ENCODE results near the gene TMTC3. TPM values are rescaled to one million over a fixed set of nuclear protein-coding genes. Genes with fewer than 3 reads are reported as not detected.
A peak's percentile ranks its signal among the peaks of the same experiment; 100 is the strongest.

Gene TMTC3
- total RNA-seq, 2 donors from 2014 or later: 11.2 to 13.1 TPM

DNA sequence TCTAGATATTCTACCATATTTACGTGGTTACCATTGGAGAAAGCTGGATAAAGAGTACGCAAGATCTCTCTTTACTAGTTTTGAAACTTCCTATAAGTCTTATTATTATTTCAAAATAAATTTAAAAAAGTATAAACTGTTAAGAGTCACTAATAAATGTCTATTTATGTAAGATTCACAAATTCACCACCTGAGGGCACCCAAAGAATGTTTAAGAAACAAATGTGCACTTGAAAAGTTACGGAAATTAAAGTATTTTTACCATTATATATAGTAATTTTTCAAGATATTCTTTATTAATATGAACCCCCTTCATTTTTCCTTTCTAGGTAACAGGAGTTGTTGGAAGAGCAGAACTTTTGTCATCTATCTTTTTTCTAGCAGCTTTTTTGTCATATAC, 11.9 kb downstream of the TMTC3 start:
- no peak for ATAC-seq
- intact Hi-C loops (cut with DNase I): loop anchor here in 1 of 2 donors (5.0 kb wide), 1 partner anchor 843 kb away; no protein-coding TSS in a partner anchor
- DNase-seq: no peak

DNA sequence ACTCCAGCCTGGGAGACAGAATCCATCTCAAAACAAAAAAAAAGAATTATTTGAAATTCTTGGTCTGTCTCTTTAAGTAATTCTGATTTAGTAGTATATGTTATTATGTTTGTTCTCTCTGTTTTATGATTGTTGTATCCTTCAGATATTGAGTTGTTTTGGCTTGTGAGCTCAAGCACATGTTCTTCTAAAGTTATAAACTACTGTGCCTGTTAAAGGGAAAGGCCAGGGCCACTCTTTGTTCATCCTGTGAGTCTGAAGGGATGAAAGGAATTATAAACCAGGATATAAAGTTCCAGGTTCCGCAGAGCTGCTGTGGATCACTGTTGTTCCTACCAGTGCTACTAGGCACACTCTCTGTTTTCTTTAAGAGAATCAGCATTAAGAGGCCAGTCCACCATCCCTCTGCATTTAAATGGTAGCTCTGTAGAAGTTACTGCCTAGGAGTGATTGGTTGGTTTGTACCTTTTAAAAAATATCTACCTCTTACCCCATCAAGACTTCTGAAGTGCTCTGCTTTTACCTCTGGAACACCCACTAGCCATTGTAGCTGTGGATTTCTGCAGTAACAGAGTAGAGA, 14.1 kb downstream of the TMTC3 start:
- no peak for DNase-seq
- no peak for ATAC-seq
- intact Hi-C loops (cut with DNase I): no loop called here

DNA sequence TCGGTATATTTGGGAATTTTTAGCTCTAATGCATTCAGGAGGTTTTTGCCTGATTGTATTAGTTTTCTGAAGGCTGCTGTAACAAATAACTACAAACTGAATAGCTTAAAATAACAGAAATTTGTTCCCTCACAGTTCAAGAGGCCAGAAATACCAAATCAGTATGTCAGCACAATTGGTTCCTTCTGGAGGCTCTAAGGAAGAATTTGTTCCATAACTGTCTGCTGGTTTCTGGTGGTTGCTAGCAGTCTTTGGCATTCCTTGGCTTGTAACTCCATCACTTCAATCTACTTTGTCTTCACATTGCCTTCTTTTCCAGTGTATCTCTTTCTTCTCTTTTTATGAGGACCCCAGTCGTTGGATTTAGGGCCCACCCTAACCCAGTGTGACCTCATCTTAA, 21.3 kb downstream of the TMTC3 start:
- intact Hi-C loops (cut with DNase I): no loop called here
- ATAC-seq (no peak), DNase-seq (no peak)

DNA sequence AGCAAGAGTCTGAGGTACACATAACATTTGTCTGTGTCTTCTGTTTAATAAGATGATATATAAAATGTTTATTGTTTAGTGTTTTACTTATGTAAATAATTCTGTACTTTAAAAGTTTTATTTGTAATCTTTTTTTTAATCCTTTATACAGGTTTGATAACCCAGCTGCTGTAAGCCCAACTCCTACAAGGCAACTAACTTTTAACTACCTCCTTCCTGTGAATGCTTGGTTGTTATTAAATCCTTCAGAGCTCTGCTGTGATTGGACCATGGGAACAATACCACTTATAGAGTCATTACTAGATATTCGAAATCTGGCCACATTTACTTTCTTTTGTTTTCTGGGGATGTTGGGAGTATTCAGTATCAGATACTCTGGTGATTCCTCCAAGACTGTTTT, 24.1 kb downstream of the TMTC3 start:
- ATAC-seq (no peak), DNase-seq (no peak)
- intact Hi-C loops (cut with DNase I): no loop called here

DNA sequence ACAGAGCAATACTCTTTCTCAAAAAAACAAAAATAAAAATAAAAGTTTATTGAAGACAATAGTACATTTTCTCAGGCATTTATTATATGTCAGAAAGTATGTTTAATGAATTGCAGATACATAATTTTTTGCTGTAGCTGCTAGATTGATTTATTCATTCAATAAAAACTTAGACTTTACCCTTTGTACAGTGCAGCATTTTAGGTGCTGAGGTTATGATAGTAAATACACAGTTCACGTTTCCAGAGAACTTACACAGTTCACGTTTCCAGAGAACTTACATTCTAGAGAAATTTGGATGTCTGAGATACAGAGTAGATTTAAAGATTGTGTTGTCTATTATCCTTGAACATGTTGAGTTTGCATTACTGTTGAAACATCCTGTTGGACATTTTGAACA, 25.3 kb downstream of the TMTC3 start:
- intact Hi-C loops (cut with DNase I): no loop called here
- ATAC-seq: no peak
- DNase-seq: no peak

DNA sequence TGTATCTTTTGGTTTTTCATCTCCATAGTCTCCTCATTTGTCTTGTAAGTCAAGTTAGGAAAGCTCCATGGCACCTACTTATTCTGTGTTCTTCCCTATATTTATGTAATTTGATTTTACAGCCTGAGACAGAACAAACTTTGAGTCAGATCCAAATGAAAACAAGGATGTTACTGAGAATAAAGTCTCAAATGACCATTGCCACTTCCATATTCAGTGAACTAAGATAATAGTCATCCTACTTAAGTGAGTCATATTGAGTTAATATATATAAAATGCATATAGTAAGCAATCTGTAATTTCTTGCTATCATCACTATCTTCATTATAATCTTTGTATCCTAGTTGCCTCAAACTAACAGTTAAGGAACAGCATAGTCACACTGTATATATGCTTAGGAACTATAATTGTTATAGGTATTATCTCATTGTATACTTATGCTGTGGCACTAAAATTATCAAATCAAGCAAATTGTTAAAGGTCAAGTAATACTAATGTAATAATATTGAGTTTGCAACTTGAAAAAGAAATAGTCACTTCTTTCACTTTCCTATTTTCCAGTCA, 30.8 kb downstream of the TMTC3 start:
- DNase-seq (no peak), ATAC-seq (no peak)
- intact Hi-C loops (cut with DNase I): no loop called here

DNA sequence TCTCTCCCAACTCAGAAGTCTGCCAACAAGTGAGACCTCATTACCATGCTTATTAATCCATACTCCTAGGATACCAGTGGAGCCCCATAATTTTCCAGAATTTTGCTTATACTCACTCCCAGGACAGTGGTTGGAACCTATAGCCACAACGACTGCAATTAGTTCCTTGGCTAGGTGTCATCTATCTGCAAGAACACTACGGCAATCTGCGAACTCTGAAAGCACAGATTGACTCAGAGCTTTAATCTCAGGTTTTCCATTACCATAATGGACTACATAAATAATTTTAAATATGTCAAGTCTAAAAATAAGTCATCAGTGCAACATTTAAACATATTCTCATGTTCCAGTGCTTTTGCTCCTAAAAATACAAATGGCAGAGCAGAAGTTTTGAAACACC, 33.4 kb downstream of the TMTC3 start:
- intact Hi-C loops (cut with DNase I): no loop called here
- no peak for DNase-seq
- ATAC-seq: no peak

DNA sequence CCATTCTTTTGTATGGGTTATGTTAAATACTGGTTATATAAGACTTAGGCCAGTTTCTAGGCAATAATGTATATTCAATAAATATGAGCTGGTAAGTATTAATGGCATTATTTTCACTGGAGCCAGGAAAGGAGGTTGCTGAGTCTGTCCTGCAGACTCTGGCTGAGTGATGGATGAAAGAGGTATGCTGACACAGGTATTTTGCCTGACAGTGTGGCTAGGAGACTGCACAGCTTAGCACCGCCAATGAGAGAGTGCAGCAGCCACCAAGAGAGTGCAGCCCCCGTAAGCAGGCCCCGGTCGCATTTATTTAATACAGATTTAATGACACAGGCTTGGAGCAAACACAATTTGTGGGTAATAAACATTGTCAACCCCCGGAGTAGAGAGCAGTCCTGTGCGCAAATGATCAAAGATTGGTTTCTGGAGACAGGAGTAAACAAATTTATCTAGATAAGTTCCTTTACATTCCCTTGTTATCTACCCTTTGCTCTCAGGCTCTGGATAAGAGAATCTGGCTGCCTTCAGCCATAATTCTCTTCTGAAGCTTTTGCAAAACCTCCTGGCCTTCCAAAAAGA, 37.4 kb downstream of the TMTC3 start:
- DNase-seq: no peak
- no peak for ATAC-seq
- intact Hi-C loops (cut with DNase I): no loop called here

DNA sequence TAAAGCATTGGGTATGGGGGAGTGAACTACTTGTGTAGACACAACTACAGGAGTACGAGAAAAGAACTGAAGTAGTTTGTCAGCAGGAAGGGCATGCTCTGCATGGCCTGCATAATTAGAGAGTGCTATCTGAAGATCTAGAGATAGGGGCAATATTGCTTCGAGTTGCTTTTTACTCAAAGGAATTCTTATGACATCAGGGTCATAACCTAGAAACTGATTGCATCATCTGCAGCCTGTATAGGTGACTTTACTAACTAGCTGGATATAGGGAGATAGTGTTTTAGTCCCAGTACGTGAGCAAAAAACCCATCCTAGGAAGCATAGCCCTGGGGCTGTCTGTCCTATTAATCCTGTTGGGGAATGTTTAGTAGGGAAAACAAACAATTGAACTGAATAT, 39.8 kb downstream of the TMTC3 start:
- DNase-seq (no peak), ATAC-seq (no peak)
- intact Hi-C loops (cut with DNase I): no loop called here

DNA sequence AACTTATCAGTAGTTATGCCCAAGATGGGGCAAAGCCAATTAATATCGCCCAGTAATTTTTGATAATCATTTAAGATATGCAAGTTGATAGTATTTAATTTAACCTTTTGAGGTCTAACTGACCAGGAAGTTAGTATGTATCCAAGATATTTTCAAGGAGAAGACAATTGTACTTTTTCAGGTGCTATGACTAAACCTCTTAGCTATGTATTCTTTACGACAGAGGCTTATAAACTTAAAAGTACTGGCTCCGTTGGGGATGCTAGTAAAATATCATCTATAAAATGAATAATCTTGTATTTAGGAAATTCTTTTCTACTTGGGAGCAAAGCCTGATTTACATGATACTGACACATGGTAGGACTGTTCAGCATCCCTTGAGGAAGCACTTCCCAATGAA, 40.3 kb downstream of the TMTC3 start:
- ATAC-seq (no peak), DNase-seq (no peak)
- intact Hi-C loops (cut with DNase I): no loop called here

DNA sequence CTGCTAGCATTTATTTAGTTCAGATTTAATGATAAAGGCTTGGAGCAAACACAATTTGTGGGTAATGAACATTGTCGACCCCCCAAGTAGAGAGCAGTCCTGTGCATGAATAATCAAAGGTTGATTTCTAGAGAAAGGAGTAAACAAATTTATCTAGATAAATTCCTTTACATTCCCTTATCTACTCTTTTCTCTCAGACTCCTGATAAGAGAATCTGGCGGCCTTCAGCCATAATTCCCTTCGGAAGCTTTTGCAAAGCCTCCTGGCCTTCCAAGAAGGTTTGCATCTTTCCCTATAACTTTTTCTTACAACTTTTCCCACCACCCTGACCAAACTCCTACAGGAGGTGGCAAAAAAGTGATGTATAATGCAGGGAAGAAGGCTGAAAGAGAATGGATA, 42.1 kb downstream of the TMTC3 start:
- intact Hi-C loops (cut with DNase I): no loop called here
- DNase-seq (no peak), ATAC-seq (no peak)

DNA sequence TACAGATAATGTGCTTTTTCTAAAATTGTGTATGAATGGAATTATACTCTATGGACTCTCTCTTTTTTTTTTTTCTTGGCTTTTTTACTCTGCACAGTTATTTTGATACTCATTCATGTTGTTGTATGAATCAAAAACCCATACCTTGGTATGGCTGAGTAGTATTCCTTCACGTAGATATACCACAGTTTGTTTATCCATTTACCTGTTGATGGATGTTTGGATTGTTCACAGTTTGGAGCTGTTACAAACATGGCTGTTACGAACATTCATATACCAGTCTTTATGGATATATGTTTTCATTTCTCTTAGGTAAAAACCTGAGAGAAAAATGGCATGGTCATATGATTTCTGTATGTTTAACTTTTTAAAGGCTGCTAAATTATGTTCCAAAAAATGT, 43.2 kb downstream of the TMTC3 start:
- intact Hi-C loops (cut with DNase I): no loop called here
- no peak for ATAC-seq
- no peak for DNase-seq

DNA sequence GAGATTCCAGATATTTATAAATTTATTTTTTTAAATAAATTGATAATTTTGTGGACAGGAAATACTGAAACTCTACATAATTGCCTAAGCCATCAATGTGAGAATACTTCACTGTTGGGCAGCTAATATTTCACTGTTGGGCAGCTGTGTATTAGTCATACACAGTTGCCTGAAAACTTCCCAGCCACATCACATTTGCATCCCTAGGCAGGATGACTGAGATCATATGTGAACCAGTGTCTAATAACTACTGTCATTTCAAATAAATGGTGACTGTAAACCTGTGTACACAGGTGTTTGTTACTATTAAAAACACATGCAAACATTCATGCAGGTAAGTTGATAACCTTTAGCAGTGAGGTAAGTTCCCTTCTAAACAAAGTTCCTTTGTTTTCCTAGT, 43.9 kb downstream of the TMTC3 start:
- intact Hi-C loops (cut with DNase I): no loop called here

DNA sequence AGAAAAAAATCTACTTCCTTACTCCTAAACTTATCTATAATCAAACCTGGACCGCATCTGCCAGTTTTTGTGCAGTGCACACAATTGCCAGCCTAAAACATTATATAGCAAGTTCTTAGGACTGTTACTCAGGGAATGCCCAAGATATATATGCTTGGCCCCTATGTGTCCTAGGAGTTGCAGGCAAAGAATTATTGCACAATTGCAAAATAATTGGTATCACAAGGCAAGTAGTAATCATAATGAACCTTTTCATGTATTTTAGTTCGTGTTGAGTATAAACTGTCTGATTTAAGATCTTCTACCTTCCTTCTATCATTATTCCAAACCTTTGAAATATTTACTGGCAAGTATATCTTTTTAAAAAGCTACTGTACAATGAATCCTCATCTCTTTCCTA, 45.5 kb downstream of the TMTC3 start:
- no peak for ATAC-seq
- intact Hi-C loops (cut with DNase I): no loop called here
- no peak for DNase-seq

More for the DNA sequence above, 43.9 kb downstream of the TMTC3 start:
- ATAC-seq (no peak), DNase-seq (no peak)

DNA sequence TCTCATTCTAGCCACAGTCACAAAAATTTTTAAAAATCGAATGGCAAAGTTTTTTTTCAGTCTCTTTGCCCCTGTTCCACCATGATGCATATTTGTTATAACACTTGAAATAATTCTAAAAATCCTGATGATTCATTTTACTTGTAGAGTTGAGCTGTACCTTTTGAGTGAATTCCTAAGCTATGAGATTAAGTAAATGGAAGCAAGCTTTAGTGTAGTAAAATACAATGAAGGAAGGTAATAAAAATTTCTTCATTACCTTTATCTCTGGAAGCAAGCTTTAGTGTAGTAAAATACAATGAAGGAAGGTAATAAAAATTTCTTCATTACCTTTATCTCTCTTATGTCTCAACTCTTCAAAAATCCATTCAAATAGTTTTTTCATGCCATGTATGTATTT, 46.1 kb downstream of the TMTC3 start:
- DNase-seq (no peak), ATAC-seq (no peak)
- intact Hi-C loops (cut with DNase I): no loop called here

DNA sequence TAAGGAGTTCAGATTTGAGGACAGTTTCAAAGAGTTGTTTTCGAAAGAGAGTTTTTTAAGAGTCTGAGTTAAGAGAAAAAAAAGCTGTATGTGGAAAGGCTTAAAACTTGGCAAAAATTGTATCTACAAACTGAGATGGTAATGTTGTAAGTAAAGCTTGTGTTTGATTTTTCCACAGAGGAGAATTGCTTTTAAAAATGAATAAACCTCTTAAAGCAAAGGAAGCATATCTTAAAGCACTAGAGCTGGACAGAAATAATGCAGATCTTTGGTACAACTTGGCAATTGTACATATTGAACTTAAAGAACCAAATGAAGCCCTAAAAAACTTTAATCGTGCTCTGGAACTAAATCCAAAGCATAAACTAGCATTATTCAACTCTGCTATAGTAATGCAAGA, 50.3 kb downstream of the TMTC3 start:
- no peak for DNase-seq
- ATAC-seq: no peak
- intact Hi-C loops (cut with DNase I): no loop called here

DNA sequence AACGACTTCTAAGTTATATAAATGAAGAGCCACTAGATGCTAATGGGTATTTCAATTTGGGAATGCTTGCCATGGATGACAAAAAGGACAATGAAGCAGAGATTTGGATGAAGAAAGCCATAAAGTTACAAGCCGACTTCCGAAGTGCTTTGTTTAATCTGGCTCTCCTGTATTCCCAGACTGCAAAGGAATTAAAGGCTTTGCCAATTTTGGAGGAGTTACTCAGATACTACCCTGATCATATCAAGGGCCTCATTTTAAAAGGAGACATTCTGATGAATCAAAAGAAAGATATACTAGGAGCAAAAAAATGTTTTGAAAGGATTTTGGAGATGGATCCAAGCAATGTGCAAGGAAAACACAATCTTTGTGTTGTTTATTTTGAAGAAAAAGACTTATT, 52.8 kb downstream of the TMTC3 start:
- no peak for DNase-seq
- intact Hi-C loops (cut with DNase I): no loop called here
- ATAC-seq: peak in 1 of 2 donors; percentile 56

DNA sequence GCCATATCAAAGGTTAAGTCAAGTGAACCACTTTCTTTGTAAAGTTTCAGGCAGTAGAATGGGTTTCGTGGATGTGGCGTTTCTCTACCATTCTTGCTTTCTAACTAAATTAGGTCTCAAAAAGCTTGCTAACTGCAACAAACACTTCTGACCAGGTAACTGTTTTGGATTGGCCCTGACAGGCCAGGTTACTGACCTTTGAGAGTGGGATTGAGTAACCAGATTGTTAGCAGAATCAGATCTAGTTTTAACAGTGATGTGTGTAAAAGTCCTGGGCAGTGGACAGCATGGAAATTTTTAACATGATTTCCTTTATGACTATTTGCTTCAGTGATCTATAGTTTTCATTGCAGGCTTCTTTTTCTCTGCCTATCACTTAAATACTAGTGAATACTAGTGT, 57.9 kb downstream of the TMTC3 start:
- no peak for ATAC-seq
- intact Hi-C loops (cut with DNase I): no loop called here
- DNase-seq: no peak

DNA sequence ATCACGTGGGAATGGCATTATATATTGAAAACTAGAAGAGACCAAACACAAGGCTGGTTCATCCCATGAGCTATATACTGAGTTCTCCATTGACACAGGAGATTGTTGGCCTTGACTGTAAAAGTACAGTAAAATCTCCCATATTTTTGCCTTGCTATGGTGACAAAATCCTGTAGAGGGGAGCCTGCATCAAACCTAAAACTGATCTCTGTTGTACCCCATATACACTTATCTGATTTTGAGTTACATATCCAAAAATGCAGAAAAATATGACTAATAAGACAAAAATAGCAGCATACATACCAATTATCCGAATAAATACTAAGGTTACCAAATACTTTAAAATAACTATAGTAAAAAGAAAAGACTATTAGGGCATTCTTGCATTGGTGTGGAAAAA, 60.4 kb downstream of the TMTC3 start:
- DNase-seq: no peak
- intact Hi-C loops (cut with DNase I): no loop called here
- ATAC-seq: no peak

DNA sequence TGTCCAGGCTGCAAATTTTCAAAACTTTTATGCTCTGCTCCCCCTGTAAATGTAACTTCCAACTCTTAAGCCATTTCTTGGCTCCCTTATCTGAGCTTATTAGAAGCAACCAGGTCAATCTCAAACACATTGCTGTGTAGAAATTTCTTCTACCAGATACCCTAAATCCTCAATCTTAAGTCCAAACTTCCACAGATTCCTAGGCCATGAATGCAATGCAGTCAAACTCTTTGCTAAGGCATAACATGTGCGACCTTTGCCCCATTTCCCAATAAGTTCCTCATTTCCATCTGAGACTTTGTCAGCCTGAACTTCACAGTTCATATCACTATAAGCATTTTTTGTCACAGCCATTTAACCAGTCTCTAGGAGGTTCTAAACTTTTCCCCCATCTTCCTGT, 64.5 kb downstream of the TMTC3 start:
- intact Hi-C loops (cut with DNase I): no loop called here
- ATAC-seq (no peak), DNase-seq (no peak)

DNA sequence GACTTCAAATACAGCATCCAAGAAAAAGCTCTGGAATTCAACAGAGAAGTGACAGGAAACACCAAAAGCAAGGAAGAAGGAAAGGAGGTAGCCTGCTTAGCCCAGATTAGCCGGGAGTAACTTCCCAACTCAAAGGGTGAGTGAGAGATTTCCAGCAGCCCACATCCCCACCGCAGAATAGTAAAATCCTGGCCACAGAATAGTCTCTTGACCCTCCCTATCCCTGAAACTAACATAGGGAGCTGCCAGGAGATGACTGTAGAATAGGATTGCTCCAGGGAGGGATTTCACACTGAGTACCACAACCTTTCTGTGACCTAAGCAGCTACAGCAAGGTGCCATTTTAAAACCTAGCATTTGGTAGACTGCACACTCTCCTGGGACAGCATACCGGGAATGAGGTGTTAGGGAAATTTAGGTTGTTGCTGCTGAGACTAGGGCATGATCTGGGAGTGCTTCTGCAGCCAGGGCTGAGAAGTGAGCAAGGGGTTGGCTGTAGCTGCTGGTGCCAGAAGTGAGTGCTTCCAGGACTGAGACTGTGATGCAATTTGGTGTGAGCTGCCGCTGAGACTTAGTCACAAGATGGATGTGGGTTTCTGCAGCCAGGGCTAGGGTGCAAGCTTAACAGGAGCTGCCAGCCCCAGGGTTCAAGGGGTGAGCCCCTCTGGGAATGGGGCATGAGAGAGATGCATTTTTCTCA, 66.0 kb downstream of the TMTC3 start:
- intact Hi-C loops (cut with DNase I): no loop called here
- ATAC-seq: peak; percentile 59 to 83
- no peak for DNase-seq
